ENCODE data around the gene SLAMF1. TPM values are rescaled to one million over a fixed set of nuclear protein-coding genes. Genes with fewer than 3 reads are reported as not detected.

Gene SLAMF1
- total and polyA plus RNA-seq, 2 of the 13 experiments (the other 11 are each of a cell fraction or from before 2014, with no cell fraction given) = not detected

- TF ChIP-seq ZBED4 (CRISPR knock-in tag; IDR thresholded peaks at IDR 0.05; ENCODE audit: borderline replicate concordance) (no peak), TAF15 (IDR thresholded peaks at IDR 0.05; ENCODE audit: low read depth, low read length, poor library complexity, severe bottlenecking) (no peak), PHF8 (CRISPR knock-in tag; IDR thresholded peaks at IDR 0.05) (no peak), RELA (CRISPR knock-in tag; IDR thresholded peaks at IDR 0.05) (no peak), BCLAF1 (IDR thresholded peaks at IDR 0.05) (no peak)
These were observed 33.0 kb upstream of the SLAMF1 start (continued) for GRCh38 chr1:160679893-160680292.
